Lower leg skin (tissue), 4 donors: ENCODE results near the gene C2orf72. TPM values are rescaled to one million over a fixed set of nuclear protein-coding genes. Genes with fewer than 3 reads are reported as not detected.
A peak's percentile ranks its signal among the peaks of the same experiment; 100 is the strongest.
"Not testable (repeated sequence)": the region's sequence is repeated elsewhere in the genome, so short reads cannot be mapped to it uniquely, and the experiment has no call there.

Experiments used
- DNase-seq, 2 donors: peaks; one replicate each; pipeline ENCODE4 v3.0.0-alpha.2; 2019; ENCODE audit warnings: low spot score in 2 of 2
- H3K4me3 ChIP-seq: fragments of 200-600 bp; sonication (generic); 2 replicates; pipeline ENCODE4 v1.5.1; 2017; ENCODE audit warnings: mild to moderate bottlenecking, low read depth; ENCODE audit not compliant: poor library complexity, severe bottlenecking
- POLR2A ChIP-seq, 2 donors: fragments of 450-650 bp; IDR thresholded peaks; one replicate each; pipeline ENCODE4 v1.6.1; 2016 to 2017; ENCODE audit warnings: antibody characterized with exemption in 2 of 2, mild to moderate bottlenecking in 1 of 2, moderate library complexity in 1 of 2
- WGBS, 2 donors: methylation state at CpG; one replicate each; pipeline ENCODE4 v1.1.5; 2018; 5-methylcytosine and 5-hydroxymethylcytosine counted together
- intact Hi-C: fragments of 100-400 bp; cut with DNase I; formaldehyde crosslinking; loops from one replicate; pipeline ENCODE4 v1.15.0; 2023; ENCODE audit warnings: low total_unique reads
- total RNA-seq, 4 donors: library from RNA; depleted of rRNA; stranded (reverse); fragments of >200 nt; gene quantifications; one replicate each; pipeline ENCODE4 v1.1.0, GENCODE V29; 2016
- TF ChIP-seq, protein P1 (sequence below), 3 donors: fragments of 450-650 bp; IDR thresholded peaks; one replicate each; pipeline ENCODE4 v1.5.1; 2016; ENCODE audit warnings: antibody characterized with exemption in 3 of 3, mild to moderate bottlenecking in 3 of 3, moderate library complexity in 2 of 3

The C2orf72 gene
- total RNA-seq, 4 donors from 2014 or later, result 0.95 to 7.3 (median 4.0) TPM

DNA sequence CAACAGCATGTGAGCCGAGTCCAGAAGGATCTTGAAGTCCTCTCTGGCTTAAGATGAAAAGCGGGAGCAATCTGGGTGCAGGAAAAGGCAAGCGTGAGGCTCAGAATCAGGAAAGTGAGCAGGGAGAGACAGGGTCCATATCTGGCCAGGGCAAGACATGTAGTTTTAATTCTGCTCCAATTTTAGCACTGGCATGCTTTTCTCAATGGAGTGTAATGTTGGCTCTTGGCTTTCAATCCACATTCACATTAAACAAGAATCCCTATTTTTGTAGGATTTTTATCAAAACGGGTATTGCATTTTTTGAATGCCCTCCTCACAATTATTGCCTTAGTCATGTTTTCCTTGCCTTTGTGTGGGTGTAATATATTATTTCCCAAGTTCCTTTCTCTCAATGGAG lies 35.4 kb upstream of the C2orf72 start:
- WGBS, 2 donors, result 27 to 46% methylated on average over 4 of the region's 4 CpGs
- no peak overlapping the region for H3K4me3 ChIP-seq
- intact Hi-C loops, result no loop called here
- DNase-seq, result peak in 1 of 2 donors; percentile 25
- no peak for TF ChIP-seq POLR2A (IDR thresholded peaks at IDR 0.05)
- TF ChIP-seq, protein P1, sequence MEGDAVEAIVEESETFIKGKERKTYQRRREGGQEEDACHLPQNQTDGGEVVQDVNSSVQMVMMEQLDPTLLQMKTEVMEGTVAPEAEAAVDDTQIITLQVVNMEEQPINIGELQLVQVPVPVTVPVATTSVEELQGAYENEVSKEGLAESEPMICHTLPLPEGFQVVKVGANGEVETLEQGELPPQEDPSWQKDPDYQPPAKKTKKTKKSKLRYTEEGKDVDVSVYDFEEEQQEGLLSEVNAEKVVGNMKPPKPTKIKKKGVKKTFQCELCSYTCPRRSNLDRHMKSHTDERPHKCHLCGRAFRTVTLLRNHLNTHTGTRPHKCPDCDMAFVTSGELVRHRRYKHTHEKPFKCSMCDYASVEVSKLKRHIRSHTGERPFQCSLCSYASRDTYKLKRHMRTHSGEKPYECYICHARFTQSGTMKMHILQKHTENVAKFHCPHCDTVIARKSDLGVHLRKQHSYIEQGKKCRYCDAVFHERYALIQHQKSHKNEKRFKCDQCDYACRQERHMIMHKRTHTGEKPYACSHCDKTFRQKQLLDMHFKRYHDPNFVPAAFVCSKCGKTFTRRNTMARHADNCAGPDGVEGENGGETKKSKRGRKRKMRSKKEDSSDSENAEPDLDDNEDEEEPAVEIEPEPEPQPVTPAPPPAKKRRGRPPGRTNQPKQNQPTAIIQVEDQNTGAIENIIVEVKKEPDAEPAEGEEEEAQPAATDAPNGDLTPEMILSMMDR (IDR thresholded peaks at IDR 0.05), result no peak

DNA sequence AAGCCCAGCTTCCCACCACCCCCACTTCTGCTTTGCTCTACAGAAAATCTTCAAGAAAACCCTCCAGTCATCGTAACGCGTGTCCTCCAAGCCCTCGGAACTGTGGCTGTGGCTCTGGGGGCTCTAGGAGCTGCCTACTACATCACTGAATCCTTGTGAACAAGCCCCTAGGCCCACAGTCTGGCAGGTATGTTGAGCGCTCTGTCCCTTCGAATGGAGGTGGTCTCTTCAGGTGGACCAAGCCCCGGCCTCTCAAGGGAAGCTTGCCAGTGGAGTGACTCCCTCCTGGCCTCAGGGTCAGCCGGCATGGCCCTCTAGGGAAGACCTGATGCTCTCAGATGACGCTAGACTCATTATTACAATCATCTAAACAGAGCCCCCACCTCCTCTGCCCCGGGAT lies 34.7 kb upstream of the C2orf72 start:
- TF ChIP-seq, protein P1 (IDR thresholded peaks at IDR 0.05), result no peak
- no peak for TF ChIP-seq POLR2A (IDR thresholded peaks at IDR 0.05)
- 86 to 94% methylated on average over 10 of the region's 10 CpGs for WGBS, 2 donors
- peak in 1 of 2 donors; percentile 58 for DNase-seq
- intact Hi-C loops, result no loop called here
- no peak overlapping the region for H3K4me3 ChIP-seq

DNA sequence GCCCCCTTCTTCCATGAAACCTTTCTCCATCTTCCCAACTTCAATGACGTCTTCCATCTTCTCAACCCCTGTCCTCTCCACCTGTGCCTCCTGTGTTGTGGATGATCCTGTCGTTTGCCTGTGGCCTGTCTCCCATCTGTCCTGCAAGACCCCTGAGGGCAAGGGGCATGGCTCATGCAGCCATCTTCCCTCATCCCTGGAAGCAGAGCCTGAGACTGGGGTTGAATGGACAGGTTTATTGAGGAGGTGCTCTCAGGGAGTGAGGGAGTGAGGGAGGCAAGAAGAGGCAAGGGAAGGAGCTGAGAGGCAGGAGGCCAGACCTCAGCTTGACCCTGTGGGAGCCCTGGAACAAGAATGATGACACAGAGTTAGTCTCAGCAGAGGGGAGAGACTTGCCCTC lies 34.1 kb upstream of the C2orf72 start:
- intact Hi-C loops, result no loop called here
- WGBS, 2 donors, result 79 to 90% methylated on average over 2 of the region's 2 CpGs
- no peak overlapping the region for H3K4me3 ChIP-seq
- no peak for TF ChIP-seq POLR2A (IDR thresholded peaks at IDR 0.05)
- TF ChIP-seq, protein P1 (IDR thresholded peaks at IDR 0.05), result no peak
- peak in 1 of 2 donors; percentile 57 for DNase-seq

DNA sequence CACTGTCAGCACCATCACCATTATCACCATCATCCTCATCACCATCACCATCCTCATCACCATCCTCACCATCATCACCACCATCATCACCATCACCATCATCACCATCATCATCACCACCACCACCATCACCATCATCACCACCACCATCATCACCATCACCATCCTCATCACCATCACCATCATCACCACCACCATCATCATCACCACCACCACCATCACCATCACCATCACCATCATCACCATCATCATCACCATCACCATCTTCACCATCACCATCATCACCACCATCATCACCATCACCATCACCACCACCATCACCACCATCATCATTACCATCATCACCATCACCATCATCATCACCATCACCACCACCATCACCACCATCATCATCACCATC lies 32.4 kb upstream of the C2orf72 start:
- H3K4me3 ChIP-seq, intact Hi-C loops, DNase-seq: not testable (repeated sequence)

DNA sequence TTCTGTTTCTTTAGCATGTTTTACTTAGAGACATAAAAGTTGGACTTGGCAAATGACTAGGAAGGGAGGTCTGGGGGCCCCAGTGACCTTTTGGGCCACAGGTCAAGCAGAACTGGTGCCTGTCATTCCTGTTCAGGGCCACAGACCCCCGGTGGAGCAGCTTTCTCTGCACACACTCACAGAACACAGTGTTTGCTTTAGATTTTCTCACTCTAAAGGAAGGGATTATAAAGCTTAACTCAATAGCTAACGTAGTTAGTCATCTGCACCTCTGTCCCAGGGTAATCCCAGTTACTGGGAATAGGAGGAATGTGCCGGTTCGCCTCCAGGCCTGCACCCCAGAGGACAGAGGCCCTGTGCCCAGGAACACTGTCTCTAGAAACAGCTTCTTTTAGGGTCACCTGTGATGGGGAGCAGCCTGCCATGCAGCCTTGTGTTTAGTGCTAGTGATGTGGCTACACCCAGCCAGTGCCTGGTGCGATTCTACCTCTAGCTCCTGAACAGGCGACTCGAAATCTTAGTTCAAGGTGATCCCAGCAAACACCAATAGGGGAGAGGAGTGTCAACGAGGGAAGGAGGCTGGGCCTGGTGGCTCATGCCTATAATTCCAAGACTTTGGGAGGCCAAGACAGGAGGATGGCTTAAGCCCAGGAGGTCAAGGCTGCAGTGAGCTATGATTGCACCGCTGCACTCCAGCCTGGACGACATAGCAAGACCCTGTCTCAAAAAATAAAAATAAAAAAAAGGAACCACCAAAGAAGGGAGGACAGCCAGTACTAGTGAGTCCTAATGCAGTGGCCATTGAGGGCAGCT lies 29.8 kb upstream of the C2orf72 start:
- TF ChIP-seq, protein P1 (IDR thresholded peaks at IDR 0.05), result no peak
- no peak for TF ChIP-seq POLR2A (IDR thresholded peaks at IDR 0.05)
- H3K4me3 ChIP-seq, result no peak overlapping the region
- DNase-seq, result no peak
- WGBS, 2 donors, result 69 to 73% methylated on average over 10 of the region's 10 CpGs
- intact Hi-C loops, result no loop called here

DNA sequence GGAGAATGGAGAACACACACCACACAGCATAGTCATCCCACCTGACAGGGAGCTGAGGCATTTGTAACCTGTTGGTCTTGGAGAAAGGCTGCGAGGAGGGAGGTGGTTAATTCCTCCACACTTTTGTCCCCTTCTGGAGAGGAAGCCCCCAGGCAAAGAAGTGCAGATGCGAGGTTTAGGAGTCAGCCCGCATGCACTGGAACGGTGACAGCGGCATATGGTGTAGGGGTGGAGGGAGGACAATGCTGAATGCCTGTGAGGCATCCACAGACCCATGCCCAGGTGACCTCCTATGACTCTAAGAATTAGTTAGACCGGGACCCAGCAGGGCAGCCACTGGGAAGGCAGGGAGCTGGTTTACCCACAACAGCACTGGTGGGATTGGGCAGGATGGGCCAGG lies 29.2 kb upstream of the C2orf72 start:
- TF ChIP-seq, protein P1 (IDR thresholded peaks at IDR 0.05), result no peak
- TF ChIP-seq POLR2A (IDR thresholded peaks at IDR 0.05), result no peak
- H3K4me3 ChIP-seq, result no peak overlapping the region
- intact Hi-C loops, result no loop called here
- DNase-seq, result no peak
- WGBS, 2 donors, result 71 to 72% methylated on average over 6 of the region's 6 CpGs
